GM23338 (cell line): ENCODE results near the gene TAF9B. TPM values are rescaled to one million over a fixed set of nuclear protein-coding genes. Genes with fewer than 3 reads are reported as not detected.

Experiments used
- ATAC-seq: fragments of 200-7000 bp; cut with Tn5 transposase; 3 replicates; pipeline ENCODE4 v1.9.1; 2020
- DNase-seq: peaks from one replicate; pipeline ENCODE4 v3.0.0-alpha.2; 2015; ENCODE audit warnings: low spot score
- H2AFZ ChIP-seq: fragments of 200-600 bp; sonication (generic); 2 replicates; pipeline ENCODE4 v1.8.0; 2016; ENCODE audit warnings: antibody characterized with exemption, mild to moderate bottlenecking, moderate library complexity
- H3F3A ChIP-seq: fragments of 200-600 bp; sonication (generic); replicated peaks from 2 replicates; pipeline ENCODE4 v1.8.0; 2017; ENCODE audit warnings: antibody characterized with exemption, mixed run types, low read depth
- H3K27ac ChIP-seq: fragments of 200-600 bp; sonication (generic); 2 replicates; pipeline ENCODE4 v1.6.1; 2016; ENCODE audit warnings: low read depth
- H3K27me3 ChIP-seq: fragments of 200-600 bp; sonication (generic); 2 replicates; pipeline ENCODE4 v1.8.0; 2016; ENCODE audit warnings: mild to moderate bottlenecking, mixed run types, moderate library complexity; ENCODE audit not compliant: insufficient read depth
- H3K36me3 ChIP-seq: fragments of 200-600 bp; sonication (generic); 2 replicates; pipeline ENCODE4 v1.8.0; 2016; ENCODE audit warnings: mild to moderate bottlenecking; ENCODE audit not compliant: insufficient read depth
- H3K4me1 ChIP-seq: fragments of 200-600 bp; sonication (generic); 2 replicates; pipeline ENCODE4 v1.8.0; 2016; ENCODE audit warnings: mild to moderate bottlenecking, moderate library complexity; ENCODE audit not compliant: insufficient read depth
- H3K4me2 ChIP-seq: fragments of 200-600 bp; sonication (generic); 2 replicates; pipeline ENCODE4 v1.7.1; 2017; ENCODE audit warnings: mixed run types
- H3K4me3 ChIP-seq: fragments of 200-600 bp; sonication (generic); 2 replicates; pipeline ENCODE4 v1.6.1; 2016; ENCODE audit warnings: mixed run types
- H3K79me2 ChIP-seq: fragments of 200-600 bp; sonication (generic); replicated peaks from 2 replicates; pipeline ENCODE4 v1.8.0; 2017; ENCODE audit warnings: mild to moderate bottlenecking; ENCODE audit not compliant: insufficient read depth
- H3K9me2 ChIP-seq: fragments of 200-600 bp; sonication (generic); 2 replicates; pipeline ENCODE4 v1.8.0; 2017; ENCODE audit not compliant: insufficient read depth
- H4K20me1 ChIP-seq: fragments of 200-600 bp; sonication (generic); replicated peaks from 2 replicates; pipeline ENCODE4 v1.8.0; 2017; ENCODE audit warnings: mild to moderate bottlenecking; ENCODE audit not compliant: insufficient read depth
- H3K27ac Mint-ChIP-seq: 2 replicates; pipeline ENCODE4 v1.8.0; 2020; ENCODE audit warnings: inconsistent platforms, mild to moderate bottlenecking, moderate library complexity, mixed read lengths
- H3K27me3 Mint-ChIP-seq: 3 replicates; pipeline ENCODE4 v1.8.0; 2022; ENCODE audit warnings: low read depth, mild to moderate bottlenecking, moderate library complexity, mixed read lengths, inconsistent platforms; ENCODE audit not compliant: insufficient read depth, poor library complexity
- H3K36me3 Mint-ChIP-seq: 3 replicates; pipeline ENCODE4 v1.8.0; 2021; ENCODE audit warnings: low read depth, mild to moderate bottlenecking, inconsistent platforms, moderate library complexity, mixed read lengths
- H3K4me1 Mint-ChIP-seq: 3 replicates; pipeline ENCODE4 v1.8.0; 2020; ENCODE audit warnings: mild to moderate bottlenecking, inconsistent platforms, mixed read lengths
- H3K4me3 Mint-ChIP-seq: 3 replicates; pipeline ENCODE4 v1.8.0; 2021; ENCODE audit warnings: moderate library complexity, mild to moderate bottlenecking, inconsistent platforms, mixed read lengths
- H3K9me3 Mint-ChIP-seq: 3 replicates; pipeline ENCODE4 v1.8.0; 2020; ENCODE audit warnings: moderate library complexity, mild to moderate bottlenecking, inconsistent platforms, mixed read lengths
- CREB1 ChIP-seq: fragments of 250-450 bp; sonication (Bioruptor Pico); IDR thresholded peaks from 2 replicates; pipeline ENCODE4 v1.5.0; 2020; ENCODE audit warnings: low read depth, mild to moderate bottlenecking, moderate library complexity
- NANOG ChIP-seq: IDR thresholded peaks from 2 replicates; pipeline ENCODE4 v1.6.1; 2016; ENCODE audit warnings: antibody characterized with exemption, borderline replicate concordance
- POLR2AphosphoS5 ChIP-seq: IDR thresholded peaks from 2 replicates; pipeline ENCODE4 v1.6.1; 2016; ENCODE audit warnings: antibody characterized with exemption, low read depth
- REST ChIP-seq: IDR thresholded peaks from one replicate; pipeline ENCODE4 v1.6.1; 2018; ENCODE audit warnings: antibody characterized with exemption; ENCODE audit not compliant: unreplicated experiment
- ZNF114 ChIP-seq: fragments of 250-450 bp; sonication (Bioruptor Pico); IDR thresholded peaks from 2 replicates; pipeline ENCODE4 v1.5.0; 2020; ENCODE audit warnings: mild to moderate bottlenecking, moderate library complexity
- ZNF331 ChIP-seq: fragments of 250-450 bp; sonication (Bioruptor Pico); IDR thresholded peaks from 2 replicates; pipeline ENCODE4 v1.5.0; 2020; ENCODE audit warnings: low read depth, mild to moderate bottlenecking, moderate library complexity
- ZNF462 ChIP-seq: fragments of 250-450 bp; sonication (Bioruptor Pico); IDR thresholded peaks from 2 replicates; pipeline ENCODE4 v1.5.0; 2020; ENCODE audit warnings: mild to moderate bottlenecking, moderate library complexity
- long read RNA-seq: library from polyadenylated mRNA; unstranded; transcript quantifications from one replicate; pipeline ENCODE4 v2.0.0, GENCODE V29; 2020; ENCODE audit not compliant: unreplicated experiment
- polyA plus RNA-seq: library from polyadenylated mRNA; unstranded; fragments of >200 nt; fragmentation: Nextera tagmentation; extraction: Ambion mirVana; gene quantifications from 2 replicates; pipeline ENCODE4 v1.2.1, GENCODE V29; 2016
- total RNA-seq: library from RNA; depleted of rRNA; stranded (reverse); fragments of >200 nt; shearing (Covaris generic); gene quantifications from 2 replicates; pipeline ENCODE4 v1.2.3, GENCODE V29; 2014; rRNA removed

The TAF9B gene, protein sequence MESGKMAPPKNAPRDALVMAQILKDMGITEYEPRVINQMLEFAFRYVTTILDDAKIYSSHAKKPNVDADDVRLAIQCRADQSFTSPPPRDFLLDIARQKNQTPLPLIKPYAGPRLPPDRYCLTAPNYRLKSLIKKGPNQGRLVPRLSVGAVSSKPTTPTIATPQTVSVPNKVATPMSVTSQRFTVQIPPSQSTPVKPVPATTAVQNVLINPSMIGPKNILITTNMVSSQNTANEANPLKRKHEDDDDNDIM
- total RNA-seq: 37.8 and 44.4 TPM in 2 replicates
- 17.5 and 23.1 TPM in 2 replicates for polyA plus RNA-seq
- long read RNA-seq, partial matches to known transcripts: 0 of 13 reads
- long read RNA-seq, other reads (novel, unspliced or antisense): 9 of 13 reads

DNA sequence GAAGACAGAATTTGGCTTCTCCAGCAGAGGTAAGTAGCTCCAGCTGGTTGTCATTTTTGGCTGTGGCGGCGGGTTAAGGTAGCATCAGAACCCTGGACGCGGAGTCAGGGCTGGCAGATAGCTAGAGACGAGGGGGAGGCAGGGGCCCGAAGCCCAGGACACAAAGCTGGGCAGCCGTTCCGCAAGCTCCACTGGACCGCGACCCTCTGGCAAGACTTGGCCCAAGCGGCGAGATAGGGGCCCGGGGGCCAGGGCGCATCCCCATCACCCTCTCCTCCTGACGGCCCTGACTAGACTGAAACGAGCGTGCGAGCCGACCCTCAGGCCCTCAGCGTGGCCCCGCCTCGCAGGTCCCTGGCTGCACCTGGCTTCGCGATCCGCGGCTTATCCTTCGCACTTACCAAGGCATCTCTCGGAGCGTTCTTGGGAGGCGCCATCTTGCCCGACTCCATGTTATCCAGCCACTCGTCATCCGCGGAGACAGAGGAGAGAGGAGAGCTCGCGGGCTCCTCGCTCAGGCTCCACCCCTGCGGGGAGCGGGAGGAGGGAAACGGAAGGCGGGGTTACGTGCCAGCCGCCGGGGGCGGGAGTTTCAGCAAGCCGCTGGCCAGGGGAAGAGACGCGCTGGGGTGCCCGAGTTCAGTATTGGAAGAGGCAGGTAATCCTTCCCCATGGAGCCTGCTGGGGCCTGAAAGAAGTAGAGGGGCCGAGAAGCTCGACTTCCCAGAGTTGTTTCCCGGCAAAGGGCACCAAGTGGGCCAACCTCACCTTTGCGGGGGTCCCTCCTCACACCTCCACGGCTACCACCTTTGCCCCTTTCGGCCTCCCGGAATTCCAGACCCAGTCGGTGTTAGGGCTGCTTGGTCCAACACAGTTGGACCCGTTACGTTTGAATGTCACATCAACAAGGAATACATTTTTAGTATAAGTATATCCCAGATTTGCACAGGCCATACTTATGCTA is at the start of gene TAF9B:
TAF9B (minus strand) TSS at position 491 of the 964 bp plus-strand sequence; CDS start at position 452, 39 bp downstream.
- Mint-ChIP-seq H3K27ac (peak within 1 kb of the TSS; percentile 94), H3K36me3 (peaks cover 7% of the 10 kb centered on the region), H3K4me1 (peaks cover 3% of the 10 kb centered on the region; the same call in 1 of the 3 replicates), H3K27me3 (peaks cover 5% of the 10 kb centered on the region), H3K4me3 (peak within 1 kb of the TSS; percentile 90), H3K9me3 (peaks cover 4% of the 10 kb centered on the region; the same call in 2 of the 3 replicates)
- no peaks in the 10 kb centered on the region for H3K36me3 ChIP-seq
- H3K27ac ChIP-seq: no peak within 1 kb of the TSS
- peak within 1 kb of the TSS; percentile 68 for H3K4me3 ChIP-seq
- no peaks in the 10 kb centered on the region for H3K4me1 ChIP-seq
- H4K20me1 ChIP-seq: no peaks in the 10 kb centered on the region
- H3K9me2 ChIP-seq: no peaks in the 10 kb centered on the region
- DNase-seq (peak; percentile 84), ATAC-seq (peak; percentile 99)
- H2AFZ ChIP-seq: peak within 1 kb of the TSS; percentile 72; the same call in 1 of the 2 replicates
- H3K79me2 ChIP-seq: no peaks in the 10 kb centered on the region
- H3F3A ChIP-seq: no peaks in the 10 kb centered on the region
- TF ChIP-seq CREB1 (CRISPR knock-in tag): peak; percentile 28; the same call in 1 of the 2 replicates
- peak; percentile 69 for TF ChIP-seq POLR2AphosphoS5
- TF ChIP-seq ZNF331 (CRISPR knock-in tag): no peak
- H3K27me3 ChIP-seq: no peaks in the 10 kb centered on the region
- peak within 1 kb of the TSS; percentile 75 for H3K4me2 ChIP-seq

GRCh38 chrX:78182881-78183280 is 43.4 kb upstream of the TAF9B start:
- H3K36me3 ChIP-seq: no peaks in the 10 kb centered on the region
- H3K36me3 Mint-ChIP-seq: no peaks in the 10 kb centered on the region; the same call in 2 of the 3 replicates
- no peak overlapping the region for H3K4me2 ChIP-seq
- no peak overlapping the region for H3K27ac ChIP-seq
- H3K4me1 ChIP-seq: no peaks in the 10 kb centered on the region
- no peak for ATAC-seq
- no peaks in the 10 kb centered on the region for H3F3A ChIP-seq
- DNase-seq: no peak
- no peak overlapping the region for H2AFZ ChIP-seq
- no peaks in the 10 kb centered on the region for H3K4me1 Mint-ChIP-seq
- no peak overlapping the region for H3K4me3 ChIP-seq
- no peaks in the 10 kb centered on the region for H3K9me2 ChIP-seq
- H3K4me3 Mint-ChIP-seq: no peak overlapping the region
- H3K27ac Mint-ChIP-seq: no peak overlapping the region
- H3K79me2 ChIP-seq: no peaks in the 10 kb centered on the region
- H4K20me1 ChIP-seq: no peaks in the 10 kb centered on the region
- no peaks in the 10 kb centered on the region for H3K27me3 ChIP-seq
- no peaks in the 10 kb centered on the region for H3K27me3 Mint-ChIP-seq
- H3K9me3 Mint-ChIP-seq: peaks cover 21% of the 10 kb centered on the region
- TF ChIP-seq NANOG: no peak
- no peak for TF ChIP-seq ZNF114 (CRISPR knock-in tag)
- no peak for TF ChIP-seq ZNF462 (CRISPR knock-in tag)
- TF ChIP-seq REST: no peak
- no peak for TF ChIP-seq ZNF331 (CRISPR knock-in tag)
